NK-92 (cell line): ENCODE measurements around the gene NDRG3.
"Not testable (repeated sequence)": the region's sequence is repeated elsewhere in the genome, so short reads cannot be mapped to it uniquely, and the experiment has no call there.

Experiments
- DNase-seq: peaks from one replicate; lab custom pipeline; 2025; ENCODE audit not compliant: unreplicated experiment; lab: John Stamatoyannopoulos, UW

The NDRG3 gene

GRCh38 chr20:36695467-36695866 lies 50.4 kb downstream of the NDRG3 start:
- DNase-seq: not testable (repeated sequence)

DNA sequence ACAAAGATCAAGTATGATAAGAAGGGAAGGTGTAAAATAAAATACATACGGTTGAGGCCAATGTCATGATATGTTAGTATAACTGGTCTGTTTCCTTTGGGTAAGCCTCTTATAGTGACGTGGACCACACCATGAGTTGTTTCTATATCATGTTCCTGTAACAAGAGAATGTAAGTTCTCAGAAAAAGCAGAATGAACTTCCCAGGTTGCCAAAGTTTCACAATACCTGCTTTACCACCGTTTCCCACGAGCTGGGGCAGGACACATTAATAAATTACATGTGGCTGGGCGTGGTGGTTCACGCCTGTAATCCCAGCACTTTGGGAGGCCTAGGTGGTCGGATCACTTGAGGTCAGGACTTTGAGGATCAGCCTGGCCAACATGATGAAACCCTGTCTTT lies 57.3 kb downstream of the NDRG3 start:
- DNase-seq: no peak

- no peak for DNase-seq
Observed at GRCh38 chr20:36687850-36688249, 58.0 kb downstream of the NDRG3 start.

GRCh38 chr20:36686944-36687343 lies 58.9 kb downstream of the NDRG3 start:
- no peak for DNase-seq

- DNase-seq: no peak
Observed at GRCh38 chr20:36686504-36686903, 59.4 kb downstream of the NDRG3 start.

DNA sequence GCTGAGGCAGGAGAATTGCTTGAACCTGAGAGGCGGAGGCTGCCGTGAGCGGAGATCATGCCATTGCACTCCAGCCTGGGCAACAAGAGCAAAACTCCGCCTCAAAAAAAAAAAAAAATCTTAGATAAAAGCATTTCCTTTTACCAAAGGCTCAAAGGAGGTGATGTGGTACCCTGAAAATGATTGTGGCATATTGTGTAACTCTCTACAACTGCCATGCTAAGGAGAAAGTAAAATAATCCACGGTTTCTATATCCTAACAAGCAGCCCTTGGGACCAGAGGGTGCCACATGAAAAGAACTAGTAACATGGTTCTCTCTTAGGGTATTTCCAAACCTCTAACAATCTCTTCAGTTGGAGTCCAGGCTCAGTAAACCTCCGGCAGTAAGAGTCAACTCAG lies 61.1 kb downstream of the NDRG3 start:
- DNase-seq: no peak

DNA sequence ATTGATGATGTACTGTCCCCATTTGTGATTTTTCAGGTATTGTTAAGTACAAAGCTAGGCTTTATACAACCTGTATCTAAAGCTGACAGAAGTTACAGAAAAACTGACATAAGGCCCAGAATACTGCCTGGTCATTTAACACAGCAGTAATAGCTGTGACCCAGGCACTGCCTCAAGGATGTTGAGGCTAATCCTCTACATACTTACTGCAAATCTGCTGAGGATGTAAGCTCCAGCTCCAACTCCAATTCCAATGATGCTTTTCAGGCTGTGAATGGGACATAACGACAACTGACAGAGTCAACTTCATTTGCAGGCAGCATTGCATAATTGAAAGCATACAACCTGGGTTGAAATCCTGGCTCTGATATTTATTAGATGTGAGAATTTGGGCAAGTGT lies 63.6 kb downstream of the NDRG3 start:
- no peak for DNase-seq

DNA sequence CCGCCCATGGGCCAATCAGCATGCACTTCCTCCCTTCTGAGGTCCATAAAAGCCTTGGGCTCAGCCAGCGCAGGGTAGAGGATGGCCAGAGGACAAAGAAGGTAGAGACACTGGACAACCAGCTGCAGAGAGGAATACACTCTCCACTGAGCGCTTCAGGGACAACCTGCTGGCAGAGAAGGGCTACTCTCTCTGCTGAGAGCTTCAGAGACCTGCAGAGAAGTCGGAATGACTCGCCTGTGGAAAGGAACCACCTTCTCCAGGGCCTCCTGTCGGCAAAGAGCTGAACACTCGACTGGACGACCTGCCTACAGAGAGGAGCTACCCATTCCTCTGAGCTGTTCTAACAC lies 68.5 kb downstream of the NDRG3 start:
- no peak for DNase-seq

DNA sequence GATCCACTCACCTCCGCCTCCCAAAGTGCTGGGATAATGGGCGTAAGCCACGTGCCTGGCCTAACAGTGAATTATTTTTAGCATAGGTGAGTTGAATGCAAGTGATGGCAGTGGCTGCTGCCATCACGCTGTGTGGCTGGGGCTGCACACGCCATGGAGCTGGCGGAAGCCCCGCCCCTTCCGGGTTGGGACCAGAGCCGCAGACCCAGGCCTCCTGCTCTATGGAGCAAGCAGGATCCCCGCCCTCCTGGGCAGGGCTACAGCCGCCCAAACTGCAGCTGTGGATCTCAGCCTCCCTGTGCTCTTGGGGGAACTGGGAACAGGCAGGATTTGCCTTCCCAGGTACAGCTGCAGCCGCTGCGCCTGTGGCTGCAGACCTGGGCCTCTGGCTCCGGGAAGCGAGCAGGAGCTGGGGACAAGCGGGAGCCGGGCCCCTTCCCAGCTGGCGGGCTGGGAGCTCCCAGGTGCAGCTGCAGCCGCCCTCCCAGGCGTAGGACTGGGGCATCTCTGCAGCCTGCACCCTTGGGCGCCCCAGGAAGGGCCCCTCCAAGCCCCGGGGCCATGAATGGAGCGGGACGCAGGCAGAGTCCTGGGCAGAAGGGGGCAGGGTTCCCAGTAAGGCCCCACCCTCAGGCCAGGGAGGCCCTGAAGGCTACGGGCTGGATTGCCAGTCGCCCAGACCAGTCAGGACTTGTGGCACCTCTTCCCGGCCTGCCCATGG lies 69.0 kb downstream of the NDRG3 start:
- DNase-seq: no peak

- DNase-seq: not testable (repeated sequence)
Observed at GRCh38 chr20:36675545-36675944, 70.3 kb downstream of the NDRG3 start.

DNA sequence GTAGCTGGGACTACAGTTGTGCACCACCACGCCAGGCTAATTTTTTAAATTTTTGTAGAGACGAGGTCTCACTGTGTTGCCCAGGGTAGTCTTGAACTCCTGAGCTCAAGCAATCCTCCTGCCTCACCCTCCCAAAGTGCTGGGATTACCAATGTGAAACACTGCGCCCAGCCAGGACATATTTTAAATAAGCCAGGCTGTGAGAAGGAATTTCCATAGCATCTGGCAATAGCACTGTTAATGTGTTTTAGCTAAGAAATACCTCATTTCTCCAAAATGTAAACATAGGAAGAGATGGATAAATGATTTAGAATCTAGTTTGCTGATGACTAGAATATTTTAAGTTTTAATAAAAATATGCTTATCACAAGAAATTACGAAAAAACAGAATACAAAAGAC lies 72.9 kb downstream of the NDRG3 start:
- DNase-seq: no peak

DNA sequence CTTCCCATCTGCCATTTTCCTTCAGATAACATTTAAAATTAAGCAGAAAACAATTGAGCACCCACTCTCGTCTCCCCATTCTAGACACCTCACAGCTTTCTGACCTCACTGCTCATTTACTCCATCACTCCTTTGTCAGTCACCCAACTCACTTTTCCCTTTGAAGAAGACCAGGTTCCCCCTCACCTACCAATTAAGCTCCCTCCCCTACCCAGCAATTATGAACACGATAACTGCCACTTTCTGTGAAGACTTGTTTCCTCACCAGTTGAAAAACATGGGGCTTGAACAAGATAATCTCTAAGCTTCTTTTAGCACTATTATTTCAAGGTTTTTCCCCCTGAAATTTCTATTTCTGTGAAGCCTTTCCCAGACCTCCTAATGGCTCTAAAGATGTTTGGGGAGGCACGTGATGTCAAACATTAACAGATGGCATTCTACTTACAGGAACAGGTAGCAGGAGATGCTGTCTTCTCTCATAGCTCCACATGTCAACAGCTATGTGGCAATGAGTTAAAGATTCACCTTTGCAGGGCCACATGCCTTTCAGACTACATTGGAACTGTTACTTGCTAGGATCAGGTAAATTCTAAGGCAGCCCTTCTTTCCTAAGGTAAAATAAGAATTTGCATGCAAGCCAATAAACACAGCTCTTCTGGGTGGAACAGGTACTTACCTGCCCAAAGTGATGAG lies 75.1 kb downstream of the NDRG3 start:
- no peak for DNase-seq

DNA sequence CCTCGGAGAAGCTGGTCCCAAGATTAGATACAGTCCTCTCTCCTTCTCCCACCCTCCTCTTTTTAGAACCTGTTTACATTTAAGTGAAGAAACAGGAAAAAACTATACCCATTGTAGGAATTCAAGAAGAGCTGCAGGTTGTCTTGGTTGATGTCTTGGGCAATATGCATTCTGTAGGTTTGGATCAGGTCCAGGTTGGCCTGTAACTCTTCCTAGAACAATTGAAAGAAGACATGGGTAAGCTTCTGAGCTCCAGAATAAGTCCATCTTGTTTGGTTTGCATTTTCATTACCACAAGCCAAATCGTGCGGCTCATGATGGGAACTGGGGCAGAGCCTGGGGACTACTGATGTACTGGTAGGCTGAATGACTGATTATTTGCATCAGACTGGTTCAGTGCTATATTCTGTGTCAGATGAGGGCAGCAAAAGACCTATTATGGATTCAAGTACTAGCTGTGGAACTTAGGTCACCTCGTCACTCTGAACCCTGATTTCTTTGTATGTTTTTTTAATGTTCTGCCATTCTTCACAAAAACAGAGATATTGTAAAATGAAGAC lies 79.6 kb downstream of the NDRG3 start:
- no peak for DNase-seq

GRCh38 chr20:36663031-36663430 lies 82.9 kb downstream of the NDRG3 start:
- DNase-seq: no peak

DNA sequence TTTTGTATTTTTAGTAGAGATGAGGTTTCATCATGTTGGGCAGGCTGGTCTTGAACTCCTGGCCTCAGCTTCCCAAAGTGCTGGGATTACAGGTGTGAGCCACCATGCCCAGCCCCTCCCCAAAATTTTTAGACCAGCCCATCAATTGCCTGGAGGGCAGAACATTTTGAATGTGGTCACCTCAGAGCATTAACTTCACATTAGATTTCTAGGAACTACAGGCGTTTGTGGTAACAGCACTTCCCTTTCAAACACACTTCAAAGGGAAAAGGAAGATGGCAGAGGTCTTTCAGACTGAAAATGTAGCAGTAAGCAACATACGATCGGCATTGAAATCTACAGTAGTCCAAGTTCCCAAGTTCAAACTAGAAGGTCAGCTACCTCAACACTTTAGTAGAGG lies 87.6 kb downstream of the NDRG3 start:
- no peak for DNase-seq

DNA sequence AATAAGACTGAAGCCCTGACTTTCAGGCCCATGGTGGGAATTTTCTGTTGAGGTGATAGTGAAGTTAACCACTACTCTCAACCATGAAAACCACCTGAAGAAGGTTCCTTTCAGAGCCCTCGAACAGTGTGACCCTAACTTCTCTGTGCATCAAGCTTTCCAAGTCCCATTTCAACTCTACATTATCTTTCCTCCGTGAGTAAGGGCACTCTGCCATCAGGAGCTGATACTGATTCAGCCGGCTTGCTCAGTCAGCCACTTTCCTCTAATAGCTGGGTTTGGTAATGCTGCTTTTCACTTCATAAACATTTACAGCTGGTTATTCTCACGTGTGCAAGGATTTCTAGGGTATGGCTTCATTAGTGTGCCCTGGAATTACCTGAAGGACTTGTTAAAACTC lies 89.2 kb downstream of the NDRG3 start:
- no peak for DNase-seq

GRCh38 chr20:36655004-36655403 lies 90.9 kb downstream of the NDRG3 start:
- no peak for DNase-seq

DNA sequence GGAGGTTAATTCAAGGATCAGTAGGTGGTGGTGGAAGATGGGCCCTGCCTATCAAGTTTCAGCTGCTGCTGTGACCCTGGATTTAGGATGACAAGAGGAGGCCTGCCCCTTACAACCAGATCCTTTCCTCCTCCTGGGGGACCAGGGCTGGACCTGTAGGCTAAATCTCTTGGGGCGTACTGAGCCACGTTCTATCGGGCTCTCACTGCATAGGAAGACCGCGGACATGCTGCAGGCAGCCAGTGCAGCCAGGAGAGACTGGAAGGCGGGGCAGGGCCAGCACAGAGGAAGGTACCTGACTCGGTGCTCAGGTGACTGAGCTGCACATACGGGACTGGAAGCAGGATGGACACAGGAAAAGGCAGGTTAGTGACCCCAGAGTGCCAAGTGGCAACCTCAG lies 91.4 kb downstream of the NDRG3 start:
- no peak for DNase-seq

DNA sequence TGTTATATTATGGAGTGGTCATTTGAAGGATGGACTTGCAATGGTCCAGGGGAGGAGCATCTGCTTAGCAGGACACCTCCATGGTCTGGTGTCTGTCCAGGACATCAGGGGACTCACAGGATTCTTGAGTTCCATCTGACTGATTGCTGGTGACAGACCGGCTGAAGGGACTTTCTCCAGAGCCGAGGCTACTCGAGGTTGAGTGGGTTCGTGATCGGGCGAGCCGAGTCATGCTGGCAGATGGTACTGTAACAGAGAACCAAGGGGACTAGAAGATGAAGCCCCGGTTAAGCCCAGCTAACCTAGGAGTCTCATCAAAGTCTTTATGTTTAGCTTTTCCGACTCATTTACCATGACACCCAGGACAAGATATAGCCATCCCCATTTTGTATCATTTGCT lies 92.4 kb downstream of the NDRG3 start:
- no peak for DNase-seq

GRCh38 chr20:36647196-36648121 lies 98.4 kb downstream of the NDRG3 start:
- no peak for DNase-seq

DNA sequence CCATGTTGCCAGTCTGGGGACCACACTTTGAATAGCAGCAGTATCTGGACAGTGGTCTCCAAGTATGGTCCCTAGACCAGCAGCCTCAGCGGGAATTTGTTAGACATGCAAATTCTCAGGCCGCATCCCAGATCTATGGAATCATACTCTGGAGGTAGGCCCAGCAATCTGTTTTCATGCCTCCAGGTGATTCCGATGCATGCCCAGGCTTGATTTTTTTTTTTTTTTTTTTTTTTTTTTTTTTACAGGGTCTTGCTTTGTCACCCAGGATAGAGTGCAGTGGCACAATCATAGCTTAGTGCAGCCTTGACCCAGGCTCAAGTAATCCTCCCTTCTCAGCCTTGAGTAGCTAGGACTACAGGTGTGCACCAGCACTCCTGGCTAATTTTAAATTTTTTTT lies 99.2 kb downstream of the NDRG3 start:
- DNase-seq: no peak

DNA sequence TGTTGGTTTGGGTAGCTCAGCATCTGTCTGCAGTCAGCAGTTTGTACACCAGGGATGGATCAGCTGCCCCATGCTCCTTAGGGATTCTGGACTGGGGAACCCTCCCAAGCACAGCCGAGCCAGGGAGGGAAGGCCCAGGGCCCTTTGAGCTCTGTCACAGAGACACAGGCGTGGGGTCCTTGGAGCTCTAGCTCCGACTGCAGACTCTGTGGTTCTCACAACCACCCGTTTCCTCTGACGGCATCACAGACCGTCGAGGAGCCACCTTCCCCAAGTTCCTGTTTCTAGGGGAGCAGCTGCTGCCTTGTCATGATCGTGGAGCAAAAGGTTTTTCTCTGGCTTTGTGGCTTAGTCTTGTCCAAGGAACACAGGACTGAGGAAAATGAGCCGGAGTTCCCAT lies 99.9 kb downstream of the NDRG3 start, which contains the start of gene SLA2:
Gene SLA2 (minus strand): TSS at position 199 of the 400 bp plus-strand sequence. CDS start 4,861 bp downstream, outside the sequence.
- no peak for DNase-seq
